BLaER1 treated with 17β-estradiol and CSF1 and Interleukin-3, amounts not matched to agents 10 nM and 100 nM (cell line): ENCODE measurements around the gene SH3D19.

Experiments used
- H3K27ac ChIP-seq, 11 experiments: shearing (Covaris generic); formaldehyde crosslinking; 2 replicates each; pipeline ENCODE4 v1.8.1; 2022
- H3K27me3 ChIP-seq, 11 experiments: shearing (Covaris generic); formaldehyde crosslinking; 2 replicates each; pipeline ENCODE4 v1.8.1; 2022
- H3K36me3 ChIP-seq, 11 experiments: shearing (Covaris generic); formaldehyde crosslinking; 2 replicates each; pipeline ENCODE4 v1.8.1; 2022
- H3K4me1 ChIP-seq, 10 experiments: shearing (Covaris generic); formaldehyde crosslinking; 2 replicates each; pipeline ENCODE4 v1.8.1; 2022
- H3K4me2 ChIP-seq, 11 experiments: shearing (Covaris generic); formaldehyde crosslinking; 2 replicates each; pipeline ENCODE4 v1.8.1; 2022
- H3K4me3 ChIP-seq, 10 experiments: shearing (Covaris generic); formaldehyde crosslinking; 2 replicates each; pipeline ENCODE4 v1.8.1; 2022
- H3K9ac ChIP-seq, 11 experiments: shearing (Covaris generic); formaldehyde crosslinking; 2 replicates each; pipeline ENCODE4 v1.8.1; 2022
- H3K9me3 ChIP-seq, 11 experiments: shearing (Covaris generic); formaldehyde crosslinking; replicated peaks in 1 of 11; 2 replicates each; pipeline ENCODE4 v1.8.1; 2022
- H4K20me1 ChIP-seq, 11 experiments: shearing (Covaris generic); formaldehyde crosslinking; 2 replicates each; pipeline ENCODE4 v1.8.1; 2022
- Cebpa-rat ChIP-seq, 11 experiments: shearing (Covaris generic); IDR thresholded peaks; 2 replicates each; pipeline ENCODE4 v1.8.1; 2022

SH3D19 gene, protein sequence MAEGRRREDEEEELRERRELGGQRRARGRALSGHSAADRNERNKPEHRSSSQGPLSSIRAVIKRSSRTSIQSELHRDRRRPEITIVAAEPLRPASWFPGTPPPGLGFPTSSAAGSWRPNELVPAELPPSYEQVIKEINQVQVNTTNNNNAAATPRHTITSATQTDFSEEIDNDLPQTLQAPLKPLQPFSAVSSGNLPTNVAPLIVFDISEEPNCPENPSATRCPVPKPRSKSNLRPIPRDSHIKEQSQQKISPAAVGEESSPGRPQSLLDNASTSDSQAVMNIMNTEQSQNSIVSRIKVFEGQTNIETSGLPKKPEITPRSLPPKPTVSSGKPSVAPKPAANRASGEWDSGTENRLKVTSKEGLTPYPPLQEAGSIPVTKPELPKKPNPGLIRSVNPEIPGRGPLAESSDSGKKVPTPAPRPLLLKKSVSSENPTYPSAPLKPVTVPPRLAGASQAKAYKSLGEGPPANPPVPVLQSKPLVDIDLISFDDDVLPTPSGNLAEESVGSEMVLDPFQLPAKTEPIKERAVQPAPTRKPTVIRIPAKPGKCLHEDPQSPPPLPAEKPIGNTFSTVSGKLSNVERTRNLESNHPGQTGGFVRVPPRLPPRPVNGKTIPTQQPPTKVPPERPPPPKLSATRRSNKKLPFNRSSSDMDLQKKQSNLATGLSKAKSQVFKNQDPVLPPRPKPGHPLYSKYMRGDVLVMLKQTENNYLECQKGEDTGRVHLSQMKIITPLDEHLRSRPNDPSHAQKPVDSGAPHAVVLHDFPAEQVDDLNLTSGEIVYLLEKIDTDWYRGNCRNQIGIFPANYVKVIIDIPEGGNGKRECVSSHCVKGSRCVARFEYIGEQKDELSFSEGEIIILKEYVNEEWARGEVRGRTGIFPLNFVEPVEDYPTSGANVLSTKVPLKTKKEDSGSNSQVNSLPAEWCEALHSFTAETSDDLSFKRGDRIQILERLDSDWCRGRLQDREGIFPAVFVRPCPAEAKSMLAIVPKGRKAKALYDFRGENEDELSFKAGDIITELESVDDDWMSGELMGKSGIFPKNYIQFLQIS

DNA sequence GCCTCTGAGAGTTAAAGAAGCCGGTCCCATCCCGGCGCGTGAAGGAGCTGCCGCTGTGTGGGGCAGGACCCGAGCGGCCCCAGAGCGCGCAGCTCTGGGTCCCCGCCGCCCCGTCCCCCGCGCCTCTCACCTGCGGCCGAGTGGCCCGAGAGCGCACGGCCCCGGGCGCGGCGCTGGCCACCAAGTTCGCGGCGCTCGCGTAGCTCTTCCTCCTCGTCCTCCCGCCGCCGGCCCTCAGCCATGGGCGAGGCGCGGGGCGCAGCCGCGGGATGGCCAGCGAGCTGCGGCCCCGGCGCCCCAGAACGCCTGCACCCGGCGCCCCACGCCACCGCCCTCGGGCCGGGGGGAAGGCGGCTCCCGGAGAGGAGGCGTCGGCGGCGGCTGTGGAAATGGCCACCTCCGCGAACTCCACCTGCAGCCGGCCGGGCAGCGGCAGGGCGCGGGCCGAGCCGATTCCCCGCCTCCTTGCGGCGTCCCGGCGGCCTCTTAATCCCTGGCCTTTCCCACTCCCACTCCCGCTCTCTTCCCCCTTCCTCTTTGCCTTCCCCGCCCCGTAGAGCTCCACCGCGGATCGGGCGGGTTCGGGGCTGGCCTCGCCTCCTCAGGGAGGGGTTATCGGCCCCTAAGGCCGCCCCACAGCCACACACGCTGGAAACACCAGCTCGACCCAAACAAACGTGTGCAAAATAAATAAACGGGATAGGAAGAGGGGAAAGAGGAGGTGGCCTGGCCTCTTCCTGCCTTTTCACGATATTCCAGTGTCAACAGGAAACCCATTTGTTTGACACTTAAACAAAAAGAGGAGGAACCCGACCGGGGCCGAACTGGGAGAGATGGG lies at the start of gene SH3D19:
TSS of gene SH3D19 (minus strand) at position 495 of the 838 bp plus-strand sequence. CDS start at position 242, 253 bp downstream.
- H3K36me3 ChIP-seq: no peaks in the 10 kb centered on the region; a peak in 1 of 22 replicates
- H3K27ac ChIP-seq: no peak within 1 kb of the TSS
- H3K4me2 ChIP-seq: no peak within 1 kb of the TSS
- no peak within 1 kb of the TSS for H3K9ac ChIP-seq
- H3K27me3 ChIP-seq: no peaks in the 10 kb centered on the region
- TF ChIP-seq Cebpa-rat (IDR thresholded peaks at IDR 0.05): no peak
- no peaks in the 10 kb centered on the region for H3K4me1 ChIP-seq
- no peaks in the 10 kb centered on the region for H4K20me1 ChIP-seq
- H3K4me3 ChIP-seq: no peak within 1 kb of the TSS
- H3K9me3 ChIP-seq: peaks cover 11 to 24% (median 18%) of the 10 kb centered on the region in 11 experiments

GRCh38 chr4:151362404-151363164 lies 37.2 kb upstream of the SH3D19 start:
- TF ChIP-seq Cebpa-rat (IDR thresholded peaks at IDR 0.05): no peak
- no peaks in the 10 kb centered on the region for H3K36me3 ChIP-seq
- no peak overlapping the region for H3K4me3 ChIP-seq
- H3K27ac ChIP-seq: no peak overlapping the region
- no peak overlapping the region for H3K9ac ChIP-seq
- H3K4me2 ChIP-seq: no peak overlapping the region
- no peaks in the 10 kb centered on the region for H3K27me3 ChIP-seq
- no peaks in the 10 kb centered on the region for H3K9me3 ChIP-seq
- no peaks in the 10 kb centered on the region for H3K4me1 ChIP-seq
- H4K20me1 ChIP-seq: no peaks in the 10 kb centered on the region

DNA sequence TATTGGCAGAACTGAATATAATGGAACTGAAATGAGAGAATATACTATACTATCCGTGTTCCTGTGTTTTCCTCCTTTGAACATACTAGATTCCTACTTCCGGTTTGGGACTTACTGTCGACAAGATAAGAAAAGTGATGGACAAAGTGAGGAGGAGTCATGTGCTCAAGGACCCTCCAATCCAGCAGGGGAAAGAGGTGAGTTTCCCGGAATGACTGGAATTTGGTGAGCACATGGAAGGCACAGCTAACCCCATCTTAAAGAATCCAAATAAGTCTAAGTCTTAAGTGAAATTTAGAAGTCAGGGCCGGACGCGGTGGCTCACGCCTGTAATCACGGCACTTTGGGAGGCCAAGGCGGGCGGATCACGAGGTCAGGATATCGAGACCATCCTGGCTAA lies 36.6 kb upstream of the SH3D19 start:
- Histone ChIP-seq H3K4me3 (no peak overlapping the region), H3K4me1 (no peaks in the 10 kb centered on the region), H3K9ac (no peak overlapping the region), H3K27me3 (no peaks in the 10 kb centered on the region), H3K27ac (no peak overlapping the region), H3K9me3 (no peaks in the 10 kb centered on the region), H3K36me3 (no peaks in the 10 kb centered on the region), H3K4me2 (no peak overlapping the region), H4K20me1 (no peaks in the 10 kb centered on the region)
- no peak for TF ChIP-seq Cebpa-rat (IDR thresholded peaks at IDR 0.05)

DNA sequence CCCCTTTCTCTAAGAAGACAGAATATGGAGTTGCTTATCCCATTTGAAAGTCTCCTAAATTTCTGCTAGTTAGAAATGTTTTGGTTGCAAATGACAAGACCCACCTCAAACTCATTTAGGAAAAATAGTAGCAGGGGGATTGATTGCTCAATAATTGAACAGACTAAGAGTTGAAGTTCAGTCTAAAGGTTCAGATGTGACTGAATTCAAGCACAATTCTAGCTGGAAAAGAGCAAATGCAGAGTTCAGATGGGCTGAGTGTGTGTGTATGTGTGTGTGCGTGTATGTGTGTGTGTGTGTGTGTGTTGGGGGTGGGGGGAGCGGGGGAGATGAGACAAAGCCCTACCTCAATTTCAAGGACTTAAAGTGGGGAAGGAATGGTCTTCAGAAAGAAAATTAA lies 35.7 kb upstream of the SH3D19 start:
- Histone ChIP-seq H3K27me3 (no peaks in the 10 kb centered on the region), H4K20me1 (no peaks in the 10 kb centered on the region), H3K9ac (no peak overlapping the region), H3K4me3 (no peak overlapping the region), H3K9me3 (no peaks in the 10 kb centered on the region), H3K4me1 (no peaks in the 10 kb centered on the region), H3K36me3 (no peaks in the 10 kb centered on the region), H3K27ac (no peak overlapping the region), H3K4me2 (no peak overlapping the region)
- TF ChIP-seq Cebpa-rat (IDR thresholded peaks at IDR 0.05): no peak

- H3K27me3 ChIP-seq: no peaks in the 10 kb centered on the region
- no peaks in the 10 kb centered on the region for H4K20me1 ChIP-seq
- H3K4me1 ChIP-seq: no peaks in the 10 kb centered on the region
- H3K36me3 ChIP-seq: no peaks in the 10 kb centered on the region
- no peaks in the 10 kb centered on the region for H3K9me3 ChIP-seq
- H3K9ac ChIP-seq: no peak overlapping the region
- no peak overlapping the region for H3K27ac ChIP-seq
- no peak overlapping the region for H3K4me3 ChIP-seq
- no peak for TF ChIP-seq Cebpa-rat (IDR thresholded peaks at IDR 0.05)
- no peak overlapping the region for H3K4me2 ChIP-seq
Measured at GRCh38 chr4:151359576-151359975, 34.2 kb upstream of the SH3D19 start.

DNA sequence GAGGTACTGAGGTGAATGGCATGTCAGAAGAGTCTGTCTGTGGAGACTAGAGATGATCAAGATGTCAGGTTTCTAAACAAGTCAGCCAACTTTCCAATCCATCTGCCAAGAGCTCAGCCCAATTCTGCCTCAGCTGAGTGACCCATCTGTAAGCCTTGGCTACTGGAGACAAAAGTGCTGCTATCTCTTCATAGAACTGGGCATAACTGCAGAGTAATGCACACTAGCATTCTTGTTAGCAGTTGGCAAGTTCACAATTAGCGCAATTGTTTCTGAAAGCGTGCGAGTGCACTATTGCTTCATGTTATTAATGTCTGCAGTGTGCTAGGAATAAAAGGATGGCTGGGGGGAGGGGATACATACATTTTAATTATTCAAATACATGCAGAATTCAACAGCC lies 32.9 kb upstream of the SH3D19 start:
- TF ChIP-seq Cebpa-rat (IDR thresholded peaks at IDR 0.05): no peak
- peaks cover 0 to 1% (median 0%) of the 10 kb centered on the region in 10 experiments; a peak in 1 of 20 replicates for H3K4me1 ChIP-seq
- H3K27ac ChIP-seq: no peak overlapping the region
- H3K36me3 ChIP-seq: no peaks in the 10 kb centered on the region
- no peak overlapping the region for H3K4me2 ChIP-seq
- H3K9ac ChIP-seq: no peak overlapping the region
- peaks cover 0 to 10% (median 6%) of the 10 kb centered on the region in 11 experiments; a peak in 14 of 22 replicates for H3K9me3 ChIP-seq
- no peaks in the 10 kb centered on the region for H4K20me1 ChIP-seq
- H3K4me3 ChIP-seq: no peak overlapping the region
- no peaks in the 10 kb centered on the region for H3K27me3 ChIP-seq

DNA sequence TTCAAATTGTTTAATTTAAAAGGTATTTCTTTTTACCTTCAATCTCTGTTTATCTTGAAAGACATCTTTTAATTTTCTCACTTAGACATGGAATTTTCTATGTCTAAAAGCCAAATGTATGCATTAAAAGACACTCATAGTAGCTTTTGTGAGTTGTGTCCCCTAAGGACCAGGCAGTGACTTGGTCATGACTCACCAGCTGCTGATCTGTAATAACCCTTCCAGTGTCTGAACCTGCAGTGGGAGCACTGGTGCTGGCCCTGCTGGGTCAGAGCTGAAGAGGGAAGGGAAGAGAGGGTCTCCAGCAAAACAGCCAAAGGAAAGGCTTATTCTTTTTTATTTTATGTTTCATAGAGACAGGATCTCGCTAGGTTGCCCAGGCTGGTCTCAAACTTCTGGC lies 31.1 kb upstream of the SH3D19 start:
- no peaks in the 10 kb centered on the region for H3K36me3 ChIP-seq
- no peaks in the 10 kb centered on the region; a peak in 1 of 22 replicates for H3K27me3 ChIP-seq
- no peak overlapping the region for H3K4me2 ChIP-seq
- peaks cover 0 to 14% (median 8%) of the 10 kb centered on the region in 11 experiments; a peak in 14 of 22 replicates for H3K9me3 ChIP-seq
- no peak overlapping the region for H3K4me3 ChIP-seq
- TF ChIP-seq Cebpa-rat (IDR thresholded peaks at IDR 0.05): no peak
- no peaks in the 10 kb centered on the region for H4K20me1 ChIP-seq
- H3K4me1 ChIP-seq: peaks cover 0 to 10% (median 5%) of the 10 kb centered on the region in 10 experiments; a peak in 8 of 20 replicates
- H3K9ac ChIP-seq: no peak overlapping the region
- H3K27ac ChIP-seq: no peak overlapping the region

DNA sequence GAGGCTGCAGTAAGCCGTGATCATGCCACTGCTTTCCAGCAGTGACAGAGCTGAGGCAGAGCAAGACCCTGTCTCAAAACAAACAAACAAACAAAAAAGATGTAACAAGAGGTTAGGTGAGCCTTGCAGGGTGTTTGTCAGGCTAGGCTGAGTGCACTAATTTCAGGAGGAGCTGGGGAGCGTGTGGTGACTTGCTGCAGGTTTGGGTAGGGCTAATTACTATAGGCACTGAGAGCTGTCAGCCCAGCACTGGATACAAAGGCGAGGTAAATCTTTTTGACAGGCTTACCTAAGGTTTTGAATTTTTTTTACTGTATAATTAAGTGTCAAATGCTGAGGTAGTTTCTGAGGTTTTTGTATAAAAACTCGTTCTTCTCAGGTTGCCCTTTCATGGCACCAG lies 29.8 kb upstream of the SH3D19 start:
- no peaks in the 10 kb centered on the region; a peak in 1 of 22 replicates for H3K27me3 ChIP-seq
- no peaks in the 10 kb centered on the region for H3K36me3 ChIP-seq
- H3K27ac ChIP-seq: no peak overlapping the region
- H3K4me1 ChIP-seq: peaks cover 0 to 10% (median 5%) of the 10 kb centered on the region in 10 experiments; a peak in 8 of 20 replicates
- no peak for TF ChIP-seq Cebpa-rat (IDR thresholded peaks at IDR 0.05)
- H3K9me3 ChIP-seq: peaks cover 0 to 14% (median 8%) of the 10 kb centered on the region in 11 experiments; a peak in 14 of 22 replicates
- no peak overlapping the region for H3K4me2 ChIP-seq
- no peaks in the 10 kb centered on the region for H4K20me1 ChIP-seq
- H3K9ac ChIP-seq: no peak overlapping the region
- no peak overlapping the region for H3K4me3 ChIP-seq
